ENCODE data around the gene PELI3. TPM values are rescaled to one million over a fixed set of nuclear protein-coding genes. Genes with fewer than 3 reads are reported as not detected.

Gene PELI3
- total and polyA plus RNA-seq, 10 of the 15 experiments (the other 5 are each of a cell fraction or from before 2014, with no cell fraction given): 0.14 to 1.5 (median 0.66) TPM

DNA sequence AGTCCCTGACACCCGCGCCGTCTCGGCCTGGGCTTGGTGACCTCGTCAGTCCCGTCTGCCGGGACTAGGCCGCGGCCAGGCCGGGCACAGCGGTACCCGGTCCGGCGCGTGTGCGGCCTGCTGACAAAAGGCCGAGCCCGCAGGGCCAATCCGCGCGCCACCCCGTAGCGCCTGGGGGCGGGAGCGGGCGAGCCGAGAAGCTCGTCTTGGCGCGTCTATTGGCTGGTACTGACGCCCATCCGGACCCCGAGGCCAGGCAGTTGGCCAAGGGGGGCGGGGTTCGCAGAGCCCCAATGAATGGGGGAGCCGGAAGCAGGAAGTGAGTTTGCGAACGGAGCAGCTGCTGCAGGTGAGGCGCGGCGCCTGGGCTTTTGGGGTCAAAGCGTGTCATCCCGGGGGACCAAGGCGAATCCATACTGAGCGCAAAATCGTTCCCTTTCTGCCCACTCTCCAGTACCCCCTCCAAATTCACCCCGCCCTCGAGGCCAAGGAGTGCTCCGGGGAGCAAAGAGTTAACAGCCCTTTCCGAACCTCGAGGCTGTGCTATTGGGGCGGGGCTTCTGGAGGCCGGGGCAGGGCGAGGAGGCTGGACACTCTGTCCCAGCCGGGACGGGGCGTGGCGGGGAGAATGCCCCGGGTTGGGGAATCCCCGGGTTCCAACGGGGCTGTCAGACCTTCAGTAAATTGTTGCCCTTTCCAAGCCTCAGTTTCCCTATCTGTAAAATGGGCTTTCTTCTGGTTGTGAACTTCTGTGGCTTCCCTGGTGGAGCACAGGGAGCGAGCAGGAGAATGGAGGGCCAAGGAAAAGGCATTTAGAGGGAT lies 13.6 kb downstream of the PELI3 start, which contains the start of gene DPP3 (continued):
- TF ChIP-seq, protein P1, sequence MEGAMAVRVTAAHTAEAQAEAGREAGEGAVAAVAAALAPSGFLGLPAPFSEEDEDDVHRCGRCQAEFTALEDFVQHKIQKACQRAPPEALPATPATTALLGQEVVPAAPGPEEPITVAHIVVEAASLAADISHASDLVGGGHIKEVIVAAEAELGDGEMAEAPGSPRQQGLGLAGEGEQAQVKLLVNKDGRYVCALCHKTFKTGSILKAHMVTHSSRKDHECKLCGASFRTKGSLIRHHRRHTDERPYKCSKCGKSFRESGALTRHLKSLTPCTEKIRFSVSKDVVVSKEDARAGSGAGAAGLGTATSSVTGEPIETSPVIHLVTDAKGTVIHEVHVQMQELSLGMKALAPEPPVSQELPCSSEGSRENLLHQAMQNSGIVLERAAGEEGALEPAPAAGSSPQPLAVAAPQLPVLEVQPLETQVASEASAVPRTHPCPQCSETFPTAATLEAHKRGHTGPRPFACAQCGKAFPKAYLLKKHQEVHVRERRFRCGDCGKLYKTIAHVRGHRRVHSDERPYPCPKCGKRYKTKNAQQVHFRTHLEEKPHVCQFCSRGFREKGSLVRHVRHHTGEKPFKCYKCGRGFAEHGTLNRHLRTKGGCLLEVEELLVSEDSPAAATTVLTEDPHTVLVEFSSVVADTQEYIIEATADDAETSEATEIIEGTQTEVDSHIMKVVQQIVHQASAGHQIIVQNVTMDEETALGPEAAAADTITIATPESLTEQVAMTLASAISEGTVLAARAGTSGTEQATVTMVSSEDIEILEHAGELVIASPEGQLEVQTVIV (IDR thresholded peaks at IDR 0.05; ENCODE audit: borderline replicate concordance, partially characterized antibody): peak; percentile 96
- TF ChIP-seq SMAD5 (IDR thresholded peaks at IDR 0.05; ENCODE audit: low read depth): peak; percentile 69
- no peak for TF ChIP-seq IRF4 (IDR thresholded peaks at IDR 0.05; ENCODE audit: low read depth, low read length)
- TF ChIP-seq TCF3 (IDR thresholded peaks at IDR 0.05; ENCODE audit: borderline replicate concordance, insufficient read depth, low read depth, low read length): 0 out of 2 replicates have a peak, but pooled peaks have one; percentile 37
- no peak for TF ChIP-seq NR2C2 (IDR thresholded peaks at IDR 0.05; ENCODE audit: borderline replicate concordance, control insufficient read depth, insufficient read length, low read depth)
- peak; percentile 94 for TF ChIP-seq SP1 (IDR thresholded peaks at IDR 0.05; ENCODE audit: low read depth, low read length)
- TF ChIP-seq ZBTB40 (IDR thresholded peaks at IDR 0.05; ENCODE audit: borderline replicate concordance): peak; percentile 83; the same call in 1 of the 2 replicates
- peak; percentile 53; the same call in 1 of the 2 replicates for TF ChIP-seq CREB1 (IDR thresholded peaks at IDR 0.05; ENCODE audit: low read depth)
- peak; percentile 79 for TF ChIP-seq GABPA (IDR thresholded peaks at IDR 0.05; ENCODE audit: low read depth)
- TF ChIP-seq NFYB (IDR thresholded peaks at IDR 0.05; ENCODE audit: insufficient read depth, low read depth, low read length): peak; percentile 91
- no peak for TF ChIP-seq MLLT1 (IDR thresholded peaks at IDR 0.05)
- TF ChIP-seq, protein P2, sequence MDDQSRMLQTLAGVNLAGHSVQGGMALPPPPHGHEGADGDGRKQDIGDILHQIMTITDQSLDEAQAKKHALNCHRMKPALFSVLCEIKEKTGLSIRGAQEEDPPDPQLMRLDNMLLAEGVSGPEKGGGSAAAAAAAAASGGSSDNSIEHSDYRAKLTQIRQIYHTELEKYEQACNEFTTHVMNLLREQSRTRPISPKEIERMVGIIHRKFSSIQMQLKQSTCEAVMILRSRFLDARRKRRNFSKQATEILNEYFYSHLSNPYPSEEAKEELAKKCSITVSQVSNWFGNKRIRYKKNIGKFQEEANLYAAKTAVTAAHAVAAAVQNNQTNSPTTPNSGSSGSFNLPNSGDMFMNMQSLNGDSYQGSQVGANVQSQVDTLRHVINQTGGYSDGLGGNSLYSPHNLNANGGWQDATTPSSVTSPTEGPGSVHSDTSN (IDR thresholded peaks at IDR 0.05; ENCODE audit: insufficient replicate concordance, low read depth, low read length): peak; percentile 97
- no peak for TF ChIP-seq SREBF2 (IDR thresholded peaks at IDR 0.05; ENCODE audit: low read length)
- TF ChIP-seq, protein P3, sequence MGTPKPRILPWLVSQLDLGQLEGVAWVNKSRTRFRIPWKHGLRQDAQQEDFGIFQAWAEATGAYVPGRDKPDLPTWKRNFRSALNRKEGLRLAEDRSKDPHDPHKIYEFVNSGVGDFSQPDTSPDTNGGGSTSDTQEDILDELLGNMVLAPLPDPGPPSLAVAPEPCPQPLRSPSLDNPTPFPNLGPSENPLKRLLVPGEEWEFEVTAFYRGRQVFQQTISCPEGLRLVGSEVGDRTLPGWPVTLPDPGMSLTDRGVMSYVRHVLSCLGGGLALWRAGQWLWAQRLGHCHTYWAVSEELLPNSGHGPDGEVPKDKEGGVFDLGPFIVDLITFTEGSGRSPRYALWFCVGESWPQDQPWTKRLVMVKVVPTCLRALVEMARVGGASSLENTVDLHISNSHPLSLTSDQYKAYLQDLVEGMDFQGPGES (IDR thresholded peaks at IDR 0.05): peak; percentile 88
- TF ChIP-seq HDAC6 (IDR thresholded peaks at IDR 0.05; ENCODE audit: unreplicated experiment): peak; percentile 61
- peak; percentile 99 for TF ChIP-seq PKNOX1 (IDR thresholded peaks at IDR 0.05)
- peak; percentile 80 for TF ChIP-seq TCF12 (IDR thresholded peaks at IDR 0.05; ENCODE audit: low read depth, low read length)

Measured in GM12878 (cell line).